Neuronal stem cell (in vitro differentiated cells): ENCODE measurements around the gene ACADL.

ENCODE experiments used
- DNase-seq: peaks from one replicate; pipeline ENCODE4 v3.0.0-alpha.2; 2013; ENCODE audit warnings: low spot score
- H2AFZ ChIP-seq: one replicate; pipeline ENCODE4 v1.6.1; 2013; ENCODE audit warnings: mild to moderate bottlenecking, low read length, inconsistent platforms
- H2AK5ac ChIP-seq: 2 replicates; pipeline ENCODE4 v1.6.1; 2013; ENCODE audit warnings: low read depth, mild to moderate bottlenecking, inconsistent platforms, low read length, moderate library complexity, mixed read lengths
- H2BK120ac ChIP-seq: 2 replicates; pipeline ENCODE4 v1.6.1; 2013; ENCODE audit warnings: low read depth, mild to moderate bottlenecking, inconsistent platforms, low read length, moderate library complexity, mixed read lengths
- H2BK12ac ChIP-seq: one replicate; pipeline ENCODE4 v1.6.1; 2013; ENCODE audit warnings: low read length, inconsistent platforms
- H2BK15ac ChIP-seq: 2 replicates; pipeline ENCODE4 v1.6.1; 2013; ENCODE audit warnings: mild to moderate bottlenecking, low read length, inconsistent platforms, mixed read lengths
- H2BK5ac ChIP-seq: one replicate; pipeline ENCODE4 v1.6.1; 2013; ENCODE audit warnings: inconsistent platforms, mild to moderate bottlenecking, low read length, moderate library complexity
- H3K14ac ChIP-seq: one replicate; pipeline ENCODE4 v1.6.1; 2013; ENCODE audit warnings: low read length, inconsistent platforms
- H3K18ac ChIP-seq: 2 replicates; pipeline ENCODE4 v1.6.1; 2013; ENCODE audit warnings: low read length, inconsistent platforms
- H3K23ac ChIP-seq: 2 replicates; pipeline ENCODE4 v1.6.1; 2013; ENCODE audit warnings: low read depth, mild to moderate bottlenecking, mixed read lengths, low read length, inconsistent platforms; ENCODE audit not compliant: poor library complexity
- H3K27ac ChIP-seq: replicated peaks from 3 replicates; pipeline ENCODE4 v1.5.1; 2013; ENCODE audit warnings: low read length, inconsistent platforms
- H3K27me3 ChIP-seq, 3 experiments: 2 replicates each; pipeline ENCODE4 v1.6.1; 2013; ENCODE audit warnings: low read length in 3 of 3, mild to moderate bottlenecking in 2 of 3, inconsistent platforms in 1 of 3, low read depth in 1 of 3, mixed read lengths in 1 of 3, moderate library complexity in 1 of 3; ENCODE audit not compliant: control insufficient read depth in 3 of 3, insufficient read depth in 3 of 3
- H3K36me3 ChIP-seq, 2 donors: replicated peaks in 1 of 2; 2 replicates each; pipeline ENCODE4 v1.6.1; 2013; ENCODE audit warnings: low read length in 2 of 2; ENCODE audit not compliant: control insufficient read depth in 2 of 2, insufficient read depth in 2 of 2
- H3K4ac ChIP-seq: 2 replicates; pipeline ENCODE4 v1.6.1; 2013; ENCODE audit warnings: inconsistent platforms, mild to moderate bottlenecking, low read length, moderate library complexity
- H3K4me1 ChIP-seq, 2 donors: 1 replicate in 1 of 2; 2 replicates in 1 of 2; pipeline ENCODE4 v1.6.1; 2013; ENCODE audit warnings: low read length in 2 of 2, low read depth in 1 of 2; ENCODE audit not compliant: control insufficient read depth in 2 of 2, insufficient read depth in 1 of 2
- H3K4me2 ChIP-seq: one replicate; pipeline ENCODE4 v1.6.1; 2013; ENCODE audit warnings: mild to moderate bottlenecking, low read length, inconsistent platforms; ENCODE audit not compliant: insufficient read depth, poor library complexity, severe bottlenecking
- H3K4me3 ChIP-seq, 2 donors: 2 replicates each; pipeline ENCODE4 v1.5.1; 2013; ENCODE audit warnings: low read length in 2 of 2, mild to moderate bottlenecking in 2 of 2, inconsistent platforms in 1 of 2, moderate library complexity in 1 of 2
- H3K79me1 ChIP-seq: one replicate; pipeline ENCODE4 v1.6.1; 2013; ENCODE audit warnings: low read depth, mild to moderate bottlenecking, inconsistent platforms, low read length, moderate library complexity
- H3K9ac ChIP-seq: one replicate; pipeline ENCODE4 v1.6.1; 2013; ENCODE audit warnings: mild to moderate bottlenecking, low read depth, low read length, inconsistent platforms; ENCODE audit not compliant: poor library complexity
- H3K9me3 ChIP-seq, 2 donors: replicated peaks in 1 of 2; 2 replicates each; pipeline versions ENCODE3 to v1.6.1; 2013; ENCODE audit warnings: low read length in 2 of 2, mild to moderate bottlenecking in 2 of 2, inconsistent platforms in 1 of 2, low read depth in 1 of 2, mixed read lengths in 1 of 2, moderate library complexity in 1 of 2; ENCODE audit not compliant: control insufficient read depth in 2 of 2, insufficient read depth in 1 of 2
- H4K8ac ChIP-seq: one replicate; pipeline ENCODE4 v1.6.1; 2013; ENCODE audit warnings: low read depth, mild to moderate bottlenecking, inconsistent platforms, low read length, moderate library complexity
- H4K91ac ChIP-seq: one replicate; pipeline ENCODE4 v1.6.1; 2013; ENCODE audit warnings: low read length, low read depth, mild to moderate bottlenecking, inconsistent platforms; ENCODE audit not compliant: poor library complexity
- WGBS, 2 donors: extraction: QIAGEN DNeasy Blood & Tissue Kit; methylation state at CpG; one replicate each; pipeline ENCODE4 v1.1.7; 2013; ENCODE audit warnings: missing lambda C conversion rate in 2 of 2, mixed read lengths in 1 of 2; ENCODE audit not compliant: insufficient read length in 2 of 2, insufficient replicate concordance in 1 of 2; ENCODE audit errors: extremely low coverage in 2 of 2; 5-methylcytosine and 5-hydroxymethylcytosine counted together

The ACADL gene

GRCh38 chr2:210230984-210231383 is 5.7 kb upstream of the ACADL start:
- Histone ChIP-seq H2BK12ac (no peak overlapping the region), H2AK5ac (no peak overlapping the region), H3K27ac (no peak overlapping the region), H3K9ac (no peak overlapping the region), H3K4me1 (no peaks in the 10 kb centered on the region), H2BK120ac (no peak overlapping the region), H2BK15ac (no peak overlapping the region), H3K4me2 (no peak overlapping the region), H3K27me3 (peaks cover 0 to 29% (median 0%) of the 10 kb centered on the region in 3 experiments), H3K18ac (no peak overlapping the region), H4K91ac (no peak overlapping the region), H3K9me3 (no peaks in the 10 kb centered on the region), H3K36me3 (no peaks in the 10 kb centered on the region), H3K4me3 (no peak overlapping the region), H4K8ac (no peak overlapping the region), H3K4ac (no peak overlapping the region), H3K79me1 (no peaks in the 10 kb centered on the region), H3K14ac (no peak overlapping the region), H2BK5ac (no peak overlapping the region), H3K23ac (no peak overlapping the region), H2AFZ (no peak overlapping the region)
- DNase-seq: no peak

GRCh38 chr2:210230518-210230917 is 5.3 kb upstream of the ACADL start:
- Histone ChIP-seq H3K36me3 (no peaks in the 10 kb centered on the region), H4K91ac (no peak overlapping the region), H4K8ac (no peak overlapping the region), H3K9me3 (no peaks in the 10 kb centered on the region), H3K18ac (no peak overlapping the region), H2AFZ (no peak overlapping the region), H2BK15ac (no peak overlapping the region), H2BK5ac (no peak overlapping the region), H3K27ac (no peak overlapping the region), H3K4me2 (no peak overlapping the region), H2BK120ac (no peak overlapping the region), H3K4me3 (no peak overlapping the region), H3K79me1 (no peaks in the 10 kb centered on the region), H2BK12ac (no peak overlapping the region), H3K9ac (no peak overlapping the region), H3K27me3 (peaks cover 0 to 34% (median 4%) of the 10 kb centered on the region in 3 experiments), H2AK5ac (no peak overlapping the region), H3K4ac (no peak overlapping the region), H3K4me1 (no peaks in the 10 kb centered on the region), H3K23ac (no peak overlapping the region), H3K14ac (no peak overlapping the region)
- no peak for DNase-seq
- no CpG with 5 or more reads among the region's 2 CpGs for WGBS, 2 donors

- WGBS, 2 donors: no CpG with 5 or more reads among the region's 7 CpGs
Measured at GRCh38 chr2:210228586-210228985, 3.3 kb upstream of the ACADL start.

GRCh38 chr2:210227290-210228088 is 2.2 kb upstream of the ACADL start:
- Histone ChIP-seq H3K23ac (no peak overlapping the region), H3K18ac (no peak overlapping the region), H3K4me3 (no peak overlapping the region), H2BK5ac (no peak overlapping the region), H3K4me2 (no peak overlapping the region), H3K4me1 (peaks cover 0 to 4% of the 10 kb centered on the region in 2 donors), H4K8ac (no peak overlapping the region), H4K91ac (no peak overlapping the region), H2BK120ac (no peak overlapping the region), H2BK12ac (no peak overlapping the region), H2BK15ac (no peak overlapping the region), H3K9ac (no peak overlapping the region), H2AFZ (no peak overlapping the region), H3K27ac (no peak overlapping the region), H3K14ac (no peak overlapping the region), H3K9me3 (no peaks in the 10 kb centered on the region), H3K27me3 (peaks cover 0 to 64% (median 23%) of the 10 kb centered on the region in 3 experiments), H3K4ac (no peak overlapping the region), H3K79me1 (no peaks in the 10 kb centered on the region), H3K36me3 (no peaks in the 10 kb centered on the region), H2AK5ac (no peak overlapping the region)
- no CpG with 5 or more reads among the region's 4 CpGs for WGBS, 2 donors
- DNase-seq: no peak

More at GRCh38 chr2:210228586-210228985, 3.3 kb upstream of the ACADL start:
- peaks cover 0 to 53% (median 21%) of the 10 kb centered on the region in 3 experiments for H3K27me3 ChIP-seq
- no peak overlapping the region for H3K18ac ChIP-seq
- H2BK15ac ChIP-seq: no peak overlapping the region
- H2BK120ac ChIP-seq: no peak overlapping the region
- no peak overlapping the region for H3K27ac ChIP-seq
- H3K9ac ChIP-seq: no peak overlapping the region
- H3K23ac ChIP-seq: no peak overlapping the region
- no peak overlapping the region for H2BK12ac ChIP-seq
- H4K8ac ChIP-seq: no peak overlapping the region
- no peak for DNase-seq
- peaks cover 0 to 4% of the 10 kb centered on the region in 2 donors for H3K4me1 ChIP-seq
- H3K4me3 ChIP-seq: no peak overlapping the region
- H3K14ac ChIP-seq: no peak overlapping the region
- no peak overlapping the region for H3K4ac ChIP-seq
- no peaks in the 10 kb centered on the region for H3K79me1 ChIP-seq
- no peak overlapping the region for H2BK5ac ChIP-seq
- H3K36me3 ChIP-seq: no peaks in the 10 kb centered on the region
- H2AK5ac ChIP-seq: no peak overlapping the region
- H3K9me3 ChIP-seq: no peaks in the 10 kb centered on the region
- H4K91ac ChIP-seq: no peak overlapping the region
- no peak overlapping the region for H2AFZ ChIP-seq
- no peak overlapping the region for H3K4me2 ChIP-seq
